ENCODE results near the gene DCXR. TPM values are rescaled to one million over a fixed set of nuclear protein-coding genes. Genes with fewer than 3 reads are reported as not detected.

The DCXR gene
- total and polyA plus RNA-seq, 2 of the 13 experiments (the other 11 are each of a cell fraction or from before 2014, with no cell fraction given): 287 to 311 TPM

GRCh38 chr17:82065193-82065637 is 27.7 kb upstream of the DCXR start (continued):
- TF ChIP-seq AKNA (CRISPR knock-in tag; IDR thresholded peaks at IDR 0.05; ENCODE audit: borderline replicate concordance): no peak
- TF ChIP-seq KLF6 (CRISPR knock-in tag; IDR thresholded peaks at IDR 0.05): no peak
- no peak for TF ChIP-seq ZNF207 (IDR thresholded peaks at IDR 0.05; ENCODE audit: borderline replicate concordance)
- no peak for TF ChIP-seq THAP7 (CRISPR knock-in tag; IDR thresholded peaks at IDR 0.05)
- TF ChIP-seq HNRNPL (IDR thresholded peaks at IDR 0.05; ENCODE audit: low read depth, low read length): no peak
- no peak for TF ChIP-seq ZNF275 (CRISPR knock-in tag; IDR thresholded peaks at IDR 0.05; ENCODE audit: borderline replicate concordance)
- TF ChIP-seq ZNF546 (CRISPR knock-in tag; conservative IDR thresholded peaks at IDR 0.05): no peak
- TF ChIP-seq ZFY (CRISPR knock-in tag; IDR thresholded peaks at IDR 0.05): no peak; the same call in 1 of the 2 replicates
- TF ChIP-seq ZNF558 (CRISPR knock-in tag; IDR thresholded peaks at IDR 0.05; ENCODE audit: borderline replicate concordance): no peak
- no peak for TF ChIP-seq CBX5 (CRISPR knock-in tag; IDR thresholded peaks at IDR 0.05; ENCODE audit: borderline replicate concordance)
- TF ChIP-seq ZSCAN29 (CRISPR knock-in tag; conservative IDR thresholded peaks at IDR 0.05): no peak
- TF ChIP-seq ZNF318 (CRISPR knock-in tag; IDR thresholded peaks at IDR 0.05): no peak
- no peak for TF ChIP-seq ZFYVE20 (CRISPR knock-in tag; IDR thresholded peaks at IDR 0.05; ENCODE audit: borderline replicate concordance, low read depth)
